Omental fat pad (tissue), 4 donors: ENCODE measurements around the gene GPR37L1. TPM values are rescaled to one million over a fixed set of nuclear protein-coding genes. Genes with fewer than 3 reads are reported as not detected.

Experiments
- ATAC-seq: fragments of 150-250 bp; one replicate; pipeline ENCODE4 v1.9.1; 2016; ENCODE audit warnings: mild to moderate bottlenecking, moderate library complexity; ENCODE audit not compliant: low FRiP score
- DNase-seq: peaks from one replicate; pipeline ENCODE4 v3.0.0-alpha.2; 2019; ENCODE audit warnings: low spot score
- CTCF ChIP-seq, 3 donors: fragments of 450-650 bp; IDR thresholded peaks; one replicate each; pipeline ENCODE4 v1.5.1; 2016 to 2017; ENCODE audit warnings: antibody characterized with exemption in 3 of 3, mild to moderate bottlenecking in 3 of 3, moderate library complexity in 2 of 3
- total RNA-seq, 4 donors: library from RNA; depleted of rRNA; stranded (reverse); fragments of >200 nt; gene quantifications; one replicate each; pipeline ENCODE4 v1.1.0, GENCODE V29; 2016

GPR37L1 gene
- total RNA-seq, 4 donors from 2014 or later, result 0.16 TPM; not detected in 3

- DNase-seq (no peak), ATAC-seq (no peak)
- no peak for TF ChIP-seq CTCF (IDR thresholded peaks at IDR 0.05)
Measured at GRCh38 chr1:202150187-202150586, 27.5 kb downstream of the GPR37L1 start.

GRCh38 chr1:202150602-202151001 is 27.9 kb downstream of the GPR37L1 start:
- DNase-seq (no peak), ATAC-seq (no peak)
- no peak for TF ChIP-seq CTCF (IDR thresholded peaks at IDR 0.05)

GRCh38 chr1:202151045-202151444 is 28.3 kb downstream of the GPR37L1 start:
- no peak for DNase-seq

GRCh38 chr1:202152399-202152798 is 29.7 kb downstream of the GPR37L1 start:
- no peak for ATAC-seq
- TF ChIP-seq CTCF (IDR thresholded peaks at IDR 0.05), result no peak
- no peak for DNase-seq

More at GRCh38 chr1:202151045-202151444, 28.3 kb downstream of the GPR37L1 start:
- no peak for TF ChIP-seq CTCF (IDR thresholded peaks at IDR 0.05)
- no peak for ATAC-seq

- TF ChIP-seq CTCF (IDR thresholded peaks at IDR 0.05), result no peak
- no peak for DNase-seq
- no peak for ATAC-seq
Measured at GRCh38 chr1:202153284-202153683, 30.6 kb downstream of the GPR37L1 start.

- ATAC-seq, result no peak
- TF ChIP-seq CTCF (IDR thresholded peaks at IDR 0.05), result no peak
- DNase-seq, result no peak
Measured at GRCh38 chr1:202154148-202154765, 31.5 kb downstream of the GPR37L1 start.

GRCh38 chr1:202154766-202155477 is 32.2 kb downstream of the GPR37L1 start:
- DNase-seq (no peak), ATAC-seq (peak; percentile 43)
- TF ChIP-seq CTCF (IDR thresholded peaks at IDR 0.05), result no peak
